TTC549 (cell line): ENCODE measurements around the gene BRWD1.
A peak's percentile ranks its signal among the peaks of the same experiment; 100 is the strongest.

Source experiments
- FAIRE-seq: peaks from 2 replicates; lab custom pipeline; 2012; peaks lifted over from hg19 to GRCh38; lab: Jason Lieb, UNC

Gene BRWD1

GRCh38 chr21:39196838-39197237 is 116.6 kb downstream of the BRWD1 start:
- no peak for FAIRE-seq

GRCh38 chr21:39196310-39196709 is 117.1 kb downstream of the BRWD1 start:
- FAIRE-seq = no peak

GRCh38 chr21:39193380-39193779 is 120.1 kb downstream of the BRWD1 start:
- FAIRE-seq = no peak

- no peak for FAIRE-seq
Measured at GRCh38 chr21:39189857-39190604, 123.4 kb downstream of the BRWD1 start.

GRCh38 chr21:39188521-39189139 is 124.8 kb downstream of the BRWD1 start:
- no peak for FAIRE-seq

- no peak for FAIRE-seq
Measured at GRCh38 chr21:39187141-39187540, 126.3 kb downstream of the BRWD1 start.

GRCh38 chr21:39186676-39187075 is 126.8 kb downstream of the BRWD1 start:
- FAIRE-seq = no peak

- FAIRE-seq = peak; percentile 28
Measured at GRCh38 chr21:39185157-39185556, 128.3 kb downstream of the BRWD1 start.

GRCh38 chr21:39184050-39184980 is 129.1 kb downstream of the BRWD1 start:
- FAIRE-seq = no peak

GRCh38 chr21:39183272-39184049 is 130.0 kb downstream of the BRWD1 start, which contains the start of gene PSMG1:
Gene PSMG1 (minus strand): TSS chr21:39183451. CDS start chr21:39183385, 66 bp downstream.
- FAIRE-seq = no peak

- FAIRE-seq = no peak
Measured at GRCh38 chr21:39182484-39183271, 130.8 kb downstream of the BRWD1 start.

- no peak for FAIRE-seq
Measured at GRCh38 chr21:39182016-39182415, 131.4 kb downstream of the BRWD1 start.

- no peak for FAIRE-seq
Measured at GRCh38 chr21:39181205-39181818, 132.1 kb downstream of the BRWD1 start.

- FAIRE-seq = no peak
Measured at GRCh38 chr21:39180429-39181019, 132.9 kb downstream of the BRWD1 start.

- FAIRE-seq = no peak
Measured at GRCh38 chr21:39178421-39178820, 135.0 kb downstream of the BRWD1 start.

GRCh38 chr21:39176271-39176709 is 137.1 kb downstream of the BRWD1 start:
- FAIRE-seq = no peak

GRCh38 chr21:39175665-39176064 is 137.8 kb downstream of the BRWD1 start:
- no peak for FAIRE-seq

GRCh38 chr21:39175154-39175553 is 138.3 kb downstream of the BRWD1 start:
- peak; percentile 39 for FAIRE-seq

- FAIRE-seq = no peak
Measured at GRCh38 chr21:39173716-39174680, 139.4 kb downstream of the BRWD1 start.
